Right lung (tissue), 10 donors: ENCODE results near the gene PALM. TPM values are rescaled to one million over a fixed set of nuclear protein-coding genes. Genes with fewer than 3 reads are reported as not detected.
A peak's percentile ranks its signal among the peaks of the same experiment; 100 is the strongest.
"Not testable (repeated sequence)": the region's sequence is repeated elsewhere in the genome, so short reads cannot be mapped to it uniquely, and the experiment has no call there.

Experiments
- DNase-seq, 2 donors: peaks; one replicate each; pipeline ENCODE4 v3.0.0-alpha.2; 2013
- long read RNA-seq, 8 donors: transcript quantifications; one replicate each; lab custom pipeline, GENCODE V29; 2026
- polyA plus RNA-seq, 5 donors: library from polyadenylated mRNA; unstranded; fragments of 120-200 nt; gene quantifications; one replicate each; pipeline versions ENCODE4 v1.2.1 to v1.2.3, GENCODE V29; 2013; ENCODE audit warnings: inconsistent platforms in 1 of 5, low replicate concordance in 1 of 5; ENCODE audit not compliant: insufficient read length in 5 of 5, insufficient read depth in 1 of 5

Gene PALM, protein sequence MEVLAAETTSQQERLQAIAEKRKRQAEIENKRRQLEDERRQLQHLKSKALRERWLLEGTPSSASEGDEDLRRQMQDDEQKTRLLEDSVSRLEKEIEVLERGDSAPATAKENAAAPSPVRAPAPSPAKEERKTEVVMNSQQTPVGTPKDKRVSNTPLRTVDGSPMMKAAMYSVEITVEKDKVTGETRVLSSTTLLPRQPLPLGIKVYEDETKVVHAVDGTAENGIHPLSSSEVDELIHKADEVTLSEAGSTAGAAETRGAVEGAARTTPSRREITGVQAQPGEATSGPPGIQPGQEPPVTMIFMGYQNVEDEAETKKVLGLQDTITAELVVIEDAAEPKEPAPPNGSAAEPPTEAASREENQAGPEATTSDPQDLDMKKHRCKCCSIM
- polyA plus RNA-seq: 10 to 100 TPM; 32.5 to 62.8 (median 43.2) TPM
- long read RNA-seq, donor 1, transcript PALM-202 (9 exons, 2,725 nt): major isoform, 15 of 24 reads
- long read RNA-seq, donor 1, partial matches to known transcripts: 6 of 24 reads
- long read RNA-seq, donor 1, other reads (novel, unspliced or antisense): 0 of 24 reads
- long read RNA-seq, donor 2, transcript PALM-202 (9 exons, 2,725 nt): major isoform, 6 of 8 reads
- long read RNA-seq, donor 2, partial matches to known transcripts: 0 of 8 reads
- long read RNA-seq, donor 2, other reads (novel, unspliced or antisense): 0 of 8 reads
- long read RNA-seq, donor 3, partial matches to known transcripts: 0 of 7 reads
- long read RNA-seq, donor 3, other reads (novel, unspliced or antisense): 0 of 7 reads
- long read RNA-seq, donor 4, partial matches to known transcripts: 0 of 7 reads
- long read RNA-seq, donor 4, other reads (novel, unspliced or antisense): 0 of 7 reads
- long read RNA-seq, donor 5, transcript PALM-202 (9 exons, 2,725 nt): major isoform, 8 of 14 reads
- long read RNA-seq, donor 5, partial matches to known transcripts: 0 of 14 reads
- long read RNA-seq, donor 5, other reads (novel, unspliced or antisense): 5 of 14 reads
- long read RNA-seq, donor 6, transcript PALM-201 (8 exons, 2,755 nt): major isoform, 6 of 12 reads
- long read RNA-seq, donor 6, transcript PALM-202 (9 exons, 2,725 nt): major isoform, 6 of 12 reads
- long read RNA-seq, donor 6, partial matches to known transcripts: 0 of 12 reads
- long read RNA-seq, donor 6, other reads (novel, unspliced or antisense): 0 of 12 reads
- long read RNA-seq, donor 7, transcript PALM-202 (9 exons, 2,725 nt): major isoform, 11 of 14 reads
- long read RNA-seq, donor 7, partial matches to known transcripts: 0 of 14 reads
- long read RNA-seq, donor 7, other reads (novel, unspliced or antisense): 0 of 14 reads
- long read RNA-seq, donor 8, partial matches to known transcripts: 0 of 5 reads
- long read RNA-seq, donor 8, other reads (novel, unspliced or antisense): 0 of 5 reads

DNA sequence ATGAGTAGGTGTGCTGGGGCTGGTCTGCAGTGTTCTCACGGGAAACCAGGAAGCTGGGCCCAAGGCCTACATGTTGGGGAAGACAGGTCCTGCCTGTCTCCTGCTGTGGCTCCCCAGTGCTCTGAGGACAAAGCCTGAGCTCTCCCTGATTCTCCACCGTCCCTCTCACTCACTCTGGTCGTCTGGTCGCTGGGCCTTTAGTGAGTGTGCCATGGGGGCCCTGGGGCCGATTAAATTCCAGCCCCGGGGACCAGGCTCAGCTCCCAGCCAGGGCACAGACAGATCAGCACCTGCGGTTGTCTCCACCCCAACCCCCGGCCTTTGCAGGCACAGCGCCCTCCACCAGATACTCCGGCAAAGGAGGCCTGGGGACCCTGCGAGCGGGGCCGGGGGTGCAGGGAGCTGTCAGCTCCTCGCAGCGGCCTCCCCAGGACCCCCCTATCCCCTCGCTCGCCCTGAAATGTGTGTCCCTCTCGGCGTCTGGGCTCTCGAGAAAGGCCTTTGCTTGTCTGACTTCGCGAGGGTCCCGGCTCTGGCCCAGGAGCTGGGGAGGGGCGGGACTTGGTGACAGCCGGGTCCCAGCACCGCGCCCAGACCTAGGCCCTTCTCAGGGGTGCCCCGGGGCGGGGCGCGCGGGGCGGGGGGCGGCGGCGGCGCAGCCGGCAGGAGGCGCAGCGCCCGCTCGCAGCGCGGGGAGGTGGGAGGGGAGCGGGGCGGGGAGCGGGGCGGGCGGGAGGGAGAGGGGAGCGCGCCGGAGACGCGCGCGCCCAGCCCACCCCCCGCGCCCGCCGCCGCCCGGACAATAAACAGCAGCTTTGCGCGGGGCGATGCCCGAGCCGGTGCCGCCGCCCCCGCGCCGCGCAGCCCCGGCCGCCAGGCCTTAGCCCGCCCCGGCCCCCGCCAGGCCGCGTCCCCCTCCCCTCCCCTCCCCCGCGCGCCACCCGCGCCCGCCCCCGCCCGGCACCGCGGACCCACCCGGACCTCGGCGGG is at the start of gene PALM:
Gene PALM, plus strand, starts transcription at position 782 of the 990 bp plus-strand sequence. CDS start 212 bp downstream, outside the sequence.
- no peak for DNase-seq

DNA sequence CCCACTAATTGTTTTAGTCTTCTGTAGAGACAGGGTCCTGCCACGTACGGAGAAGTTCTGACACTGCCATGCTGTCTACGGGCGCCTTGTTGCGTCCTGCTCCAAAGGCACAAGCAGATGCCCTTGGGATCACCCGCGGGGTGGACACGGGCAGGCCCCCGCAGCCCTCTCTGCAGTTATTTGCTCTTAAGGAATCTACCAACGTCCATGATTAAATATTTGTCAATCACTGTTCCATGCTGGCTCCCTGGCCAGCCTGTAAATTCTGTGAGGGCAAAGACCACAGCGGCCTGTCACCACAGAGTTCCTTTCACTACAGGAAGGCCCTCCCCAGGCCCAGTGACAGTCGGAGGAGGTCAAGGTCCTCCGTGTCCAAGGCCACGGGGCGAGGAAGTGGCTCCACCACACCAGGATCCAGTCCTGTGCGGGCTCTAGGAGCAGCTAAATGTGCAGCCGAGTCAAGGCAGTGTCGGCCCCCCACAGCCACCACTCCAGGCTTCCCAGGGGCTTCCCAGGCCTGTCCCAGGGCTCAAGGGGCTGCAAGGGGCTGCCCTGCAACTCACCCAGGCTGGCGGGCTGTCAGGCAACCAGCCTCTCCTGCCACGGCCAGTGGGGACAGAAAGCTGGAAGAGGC is 47.8 kb upstream of the PALM start:
- DNase-seq: no peak

DNA sequence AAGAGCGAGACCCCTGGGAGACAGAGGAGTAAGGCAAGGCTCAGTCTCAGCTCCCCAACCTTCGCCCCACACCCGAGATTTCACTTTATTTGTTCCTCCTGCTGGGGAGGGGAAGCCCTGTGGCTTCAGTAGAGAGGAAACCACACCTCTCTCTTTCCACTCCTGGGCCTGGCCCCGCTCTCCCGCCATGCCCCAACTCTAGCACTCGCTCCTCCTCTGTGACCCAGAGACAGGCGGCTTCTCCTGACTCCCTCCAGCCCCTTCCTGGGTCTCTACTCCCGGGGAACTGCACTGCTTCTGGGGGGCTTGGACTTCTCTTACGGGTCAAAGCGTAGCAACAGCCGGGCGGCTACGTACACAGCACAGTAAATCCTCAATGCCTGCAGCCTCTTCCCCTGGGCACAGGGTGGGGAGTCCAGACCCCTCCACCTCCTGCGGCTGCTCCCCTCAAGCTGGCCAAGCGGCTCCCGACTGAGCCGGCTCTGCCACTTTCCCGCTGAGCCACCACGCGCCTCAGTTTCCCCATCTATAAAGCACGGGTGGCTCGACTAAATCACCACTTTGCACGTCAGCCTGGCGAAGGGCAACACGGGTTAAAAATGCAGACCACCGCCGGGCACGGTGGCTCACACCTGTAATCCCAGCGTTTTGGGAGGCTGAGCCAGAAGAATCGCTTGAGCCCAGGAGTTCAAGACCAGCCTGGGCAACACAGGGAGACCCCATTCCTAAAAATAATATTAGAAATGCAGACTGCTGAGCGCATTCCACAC is 47.1 kb upstream of the PALM start:
- no peak for DNase-seq

DNA sequence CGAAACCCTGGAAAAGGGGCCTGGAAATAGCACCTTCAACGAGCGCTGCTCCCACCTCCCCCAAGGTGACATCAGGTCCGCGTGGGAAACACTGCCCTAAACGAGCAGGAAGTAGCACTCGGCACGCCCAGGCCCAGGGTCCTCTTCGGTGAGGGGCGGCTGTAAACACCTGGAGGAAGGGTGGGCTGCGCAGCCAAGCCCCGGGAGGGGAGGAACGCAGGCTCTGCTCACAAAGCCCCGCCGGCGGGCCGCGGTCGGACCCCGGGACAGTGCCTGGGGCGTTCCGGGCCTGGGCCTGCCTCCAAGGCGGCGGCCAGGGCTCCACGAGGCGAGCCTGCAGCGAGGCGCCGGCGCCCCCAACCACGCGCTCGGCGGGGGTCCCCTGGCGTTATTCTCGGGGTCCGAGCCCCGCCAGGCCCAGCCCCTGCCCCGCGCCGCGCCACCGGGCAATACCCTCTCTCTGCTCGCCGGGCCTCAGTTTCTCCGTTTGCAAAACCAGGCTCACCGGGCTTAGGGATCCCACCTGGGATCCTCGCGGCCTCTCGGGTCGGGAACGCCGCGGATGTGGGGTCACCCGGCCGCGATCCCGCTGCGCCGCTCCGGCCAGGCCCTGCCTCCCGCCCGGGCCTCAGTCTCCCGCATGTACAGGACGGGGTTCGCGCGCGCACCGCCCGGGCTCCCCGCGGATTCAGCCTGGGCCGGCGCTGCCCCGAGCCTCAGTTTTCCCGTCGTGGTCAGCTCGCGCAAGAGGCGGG is 46.4 kb upstream of the PALM start:
- DNase-seq: no peak

DNA sequence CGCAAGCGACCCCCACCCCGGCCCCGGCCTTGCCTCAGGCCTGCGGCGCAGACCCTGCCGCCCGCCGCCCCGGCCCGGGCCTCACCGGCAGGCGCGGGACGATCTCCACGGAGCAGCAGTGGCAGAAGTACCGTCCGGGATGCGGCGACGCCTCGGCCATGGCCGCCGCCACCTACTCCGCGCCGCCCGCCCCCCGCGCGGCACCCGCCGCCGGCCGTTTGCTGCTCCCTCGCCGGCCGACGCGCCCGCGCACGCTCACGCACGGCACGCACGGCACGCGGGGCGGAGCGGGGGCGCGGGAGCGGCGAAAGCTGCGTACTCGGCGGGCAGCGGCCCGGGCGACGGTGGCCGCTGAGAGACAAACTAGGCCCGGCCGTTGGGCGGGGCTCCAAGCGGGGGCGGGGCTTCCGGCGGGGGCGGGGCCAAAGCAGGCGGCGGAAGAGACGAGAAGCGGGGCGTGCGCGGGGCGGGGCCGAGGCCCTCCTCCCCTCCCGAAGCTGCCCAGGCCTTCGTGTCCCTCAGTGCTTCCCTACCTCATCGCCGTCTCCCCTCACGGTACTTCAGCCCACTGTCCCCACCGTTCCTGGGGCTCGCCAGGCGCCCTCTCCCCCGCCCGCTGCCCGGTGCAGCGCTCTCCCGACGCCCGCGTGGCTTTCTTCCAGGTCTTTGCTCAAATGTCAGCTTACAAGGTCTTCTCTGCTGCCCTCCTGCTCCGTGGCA is 45.6 kb upstream of the PALM start, which contains the start of gene RNF126:
Gene RNF126, minus strand, starts transcription at position 253 of the 720 bp plus-strand sequence. Its CDS starts 93 bp downstream, at position 160.
- DNase-seq: peak; percentile 87 to 89

DNA sequence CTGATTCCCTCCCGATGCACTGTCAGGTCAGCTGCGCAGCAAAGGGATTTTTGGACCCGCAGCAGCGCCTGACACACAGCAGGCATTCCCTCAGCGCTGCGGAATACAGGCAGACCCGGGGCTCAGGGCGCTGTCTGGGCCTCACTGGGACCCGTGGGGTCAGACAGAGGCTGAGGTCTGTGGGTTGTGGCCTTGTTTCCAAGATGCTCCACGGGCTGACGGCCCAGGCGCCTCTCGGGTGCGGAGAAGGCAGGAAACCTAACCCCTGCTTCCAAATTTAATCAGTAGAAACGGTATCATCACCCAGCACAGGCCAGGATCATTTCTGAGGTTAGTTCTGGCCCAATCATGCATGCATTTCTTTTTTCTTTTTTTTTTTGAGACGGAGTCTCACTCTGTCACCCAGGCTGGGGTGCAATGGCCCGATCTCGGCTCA is 45.0 kb upstream of the PALM start:
- no peak for DNase-seq

DNA sequence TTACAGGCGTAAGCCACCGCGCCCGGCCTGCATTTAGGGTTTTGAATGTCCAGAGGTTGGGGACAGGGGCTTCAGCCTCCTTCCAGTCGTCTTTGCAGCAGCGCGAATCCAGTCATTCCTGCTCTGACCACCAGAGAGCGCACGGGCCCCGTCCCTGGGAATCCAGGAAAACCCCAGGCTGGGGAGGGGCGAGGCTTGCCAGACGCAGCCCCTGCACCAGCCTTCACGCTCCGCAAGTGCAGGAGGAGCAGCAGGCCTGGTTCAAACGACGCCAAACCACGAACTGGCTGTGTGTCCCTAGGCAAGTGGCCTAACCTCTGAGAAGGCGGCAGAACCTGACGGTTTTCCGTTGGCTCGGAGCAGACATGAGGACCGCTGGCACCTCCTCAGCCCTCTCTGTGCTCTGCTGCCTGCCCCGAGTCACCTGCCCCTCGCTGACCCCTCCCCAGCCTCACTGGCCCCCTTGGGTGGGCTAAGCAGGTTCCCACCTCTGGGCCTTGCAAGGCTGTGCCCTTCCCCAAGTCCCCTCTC is 43.8 kb upstream of the PALM start:
- peak; percentile 69 to 81 for DNase-seq

DNA sequence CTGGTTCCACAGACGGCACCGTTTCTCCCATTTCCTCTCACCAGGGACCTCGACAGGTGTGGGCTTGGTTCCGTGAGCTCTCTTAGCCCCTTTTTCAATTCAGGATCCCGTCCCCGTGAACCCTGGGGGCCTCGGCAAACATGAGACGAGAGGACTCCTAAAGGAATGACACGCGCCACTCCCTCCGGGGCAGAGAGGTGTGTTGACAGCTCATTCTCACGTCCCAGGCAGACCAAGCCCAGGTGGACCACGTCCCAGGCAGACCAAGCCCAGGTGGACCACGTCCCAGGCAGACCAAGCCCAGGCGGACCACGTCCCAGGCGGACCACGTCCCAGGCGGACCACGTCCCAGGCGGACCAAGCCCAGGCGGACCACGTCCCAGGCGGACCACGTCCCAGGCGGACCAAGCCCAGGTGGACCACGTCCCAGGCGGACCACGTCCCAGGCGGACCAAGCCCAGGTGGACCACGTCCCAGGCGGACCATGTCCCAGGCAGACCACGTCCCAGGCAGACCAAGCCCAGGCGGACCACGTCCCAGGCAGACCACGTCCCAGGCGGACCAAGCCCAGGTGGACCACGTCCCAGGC is 41.7 kb upstream of the PALM start:
- DNase-seq: not testable (repeated sequence)

DNA sequence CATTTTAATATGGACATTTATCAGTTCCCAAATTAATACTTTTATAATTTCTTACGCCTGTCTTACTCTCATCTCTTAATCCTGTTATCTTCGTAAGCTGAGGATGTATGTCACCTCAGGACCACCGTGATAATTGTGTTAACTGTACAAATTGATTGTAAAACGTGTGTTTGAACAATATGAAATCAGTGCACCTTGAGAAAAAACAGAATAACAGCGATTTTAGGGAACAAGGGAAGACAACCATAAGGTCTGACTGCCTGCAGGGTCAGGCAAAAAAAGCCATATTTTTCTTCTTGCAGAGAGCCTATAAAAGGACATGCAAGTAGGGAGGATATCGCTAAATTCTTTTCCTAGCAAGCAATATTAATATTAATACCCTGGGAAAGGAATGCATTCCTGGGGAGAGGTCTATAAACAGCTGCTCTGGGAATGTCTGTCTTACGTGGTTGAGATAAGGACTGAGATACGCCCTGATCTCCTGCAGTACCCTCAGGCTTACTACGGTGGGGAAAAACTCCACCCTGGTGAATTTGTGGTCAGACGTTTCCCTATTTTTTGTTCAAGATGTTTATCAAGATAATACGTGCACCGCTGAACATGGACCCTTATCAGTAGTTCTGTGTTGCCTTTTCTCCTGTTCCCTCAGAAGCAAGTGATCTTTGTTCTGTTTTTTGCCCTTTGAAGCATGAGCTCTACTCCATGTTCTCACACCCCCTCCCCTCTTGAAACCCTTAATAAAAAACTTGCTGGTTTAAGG is 39.9 kb upstream of the PALM start:
- not testable (repeated sequence) for DNase-seq

DNA sequence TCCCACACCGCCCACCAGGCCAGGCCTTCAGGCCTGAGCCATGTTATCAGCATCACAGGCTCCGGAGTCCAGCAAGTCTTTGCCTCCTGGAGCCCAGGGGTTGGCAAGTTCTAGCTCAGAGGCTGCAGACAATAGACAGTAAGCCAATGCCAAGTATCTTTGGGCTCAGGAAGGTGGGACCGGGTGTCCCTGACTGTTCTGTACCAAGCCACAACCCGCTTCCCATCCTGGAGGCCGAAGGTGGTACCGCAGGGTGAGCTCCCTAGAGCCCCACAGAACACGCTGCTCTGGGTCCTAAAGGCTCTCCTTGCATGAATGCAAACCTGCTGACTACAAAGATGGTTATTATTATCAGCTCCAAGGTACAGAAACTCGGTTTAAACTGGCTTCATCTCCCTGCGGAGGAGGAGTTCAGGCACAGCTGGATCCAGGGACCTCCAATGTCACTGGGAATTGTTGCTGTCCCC is 38.1 kb upstream of the PALM start:
- DNase-seq: no peak

DNA sequence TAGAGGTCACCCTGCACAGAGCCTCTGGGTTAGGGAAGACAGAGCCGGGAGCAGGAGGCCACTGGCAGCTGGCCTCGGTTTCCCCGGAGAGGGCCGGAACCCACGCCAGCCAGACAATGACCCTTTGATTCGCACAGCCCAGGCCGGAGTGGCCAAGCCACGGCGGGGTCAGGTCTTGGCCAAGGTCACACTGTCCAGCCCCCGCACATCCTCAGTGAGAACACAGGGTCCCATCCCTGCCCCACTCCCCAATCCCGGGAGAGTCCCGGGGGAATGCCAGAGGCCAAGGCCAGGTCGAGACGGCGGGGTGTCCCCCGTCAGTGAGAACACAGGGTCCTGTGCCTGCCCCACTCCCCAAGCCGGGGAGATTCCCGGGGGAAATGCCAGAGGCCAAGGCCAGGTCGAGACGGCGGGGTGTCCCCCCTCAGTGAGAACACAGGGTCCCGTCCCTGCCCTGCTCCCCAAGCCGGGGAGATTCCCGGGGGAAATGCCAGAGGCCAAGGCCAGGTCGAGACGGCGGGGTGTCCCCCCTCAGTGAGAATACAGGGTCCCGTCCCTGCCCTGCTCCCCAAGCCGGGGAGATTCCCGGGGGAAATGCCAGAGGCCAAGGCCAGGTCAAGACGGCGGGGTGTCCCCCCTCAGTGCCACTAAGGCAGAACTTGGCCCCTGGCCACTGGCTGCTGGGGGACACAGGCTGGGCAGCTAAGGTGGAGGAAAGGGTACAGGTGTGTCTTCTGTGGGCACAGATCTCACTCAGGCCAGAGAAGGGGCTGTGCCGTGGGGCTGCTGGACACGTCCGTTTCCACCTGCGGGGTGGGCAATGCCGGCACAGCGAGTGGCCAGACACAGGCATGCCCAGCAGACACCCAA is 34.2 kb upstream of the PALM start:
- no peak for DNase-seq

DNA sequence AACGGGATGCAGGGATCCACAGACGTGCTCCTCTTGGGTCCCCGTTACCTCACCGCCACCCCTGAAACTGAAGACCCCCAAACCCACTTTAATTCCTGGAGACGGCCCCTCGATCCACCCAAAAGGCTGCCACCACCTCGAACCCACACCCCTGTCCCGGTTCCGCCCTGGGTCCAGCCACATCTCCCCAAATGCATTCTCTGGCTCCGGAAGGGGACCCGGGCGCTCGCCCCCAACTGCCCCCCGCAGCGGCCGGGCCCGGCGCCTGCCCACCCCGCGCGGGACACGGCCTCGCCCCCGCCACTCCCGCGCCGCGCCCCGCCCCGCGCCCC is 32.8 kb upstream of the PALM start:
- DNase-seq: no peak

DNA sequence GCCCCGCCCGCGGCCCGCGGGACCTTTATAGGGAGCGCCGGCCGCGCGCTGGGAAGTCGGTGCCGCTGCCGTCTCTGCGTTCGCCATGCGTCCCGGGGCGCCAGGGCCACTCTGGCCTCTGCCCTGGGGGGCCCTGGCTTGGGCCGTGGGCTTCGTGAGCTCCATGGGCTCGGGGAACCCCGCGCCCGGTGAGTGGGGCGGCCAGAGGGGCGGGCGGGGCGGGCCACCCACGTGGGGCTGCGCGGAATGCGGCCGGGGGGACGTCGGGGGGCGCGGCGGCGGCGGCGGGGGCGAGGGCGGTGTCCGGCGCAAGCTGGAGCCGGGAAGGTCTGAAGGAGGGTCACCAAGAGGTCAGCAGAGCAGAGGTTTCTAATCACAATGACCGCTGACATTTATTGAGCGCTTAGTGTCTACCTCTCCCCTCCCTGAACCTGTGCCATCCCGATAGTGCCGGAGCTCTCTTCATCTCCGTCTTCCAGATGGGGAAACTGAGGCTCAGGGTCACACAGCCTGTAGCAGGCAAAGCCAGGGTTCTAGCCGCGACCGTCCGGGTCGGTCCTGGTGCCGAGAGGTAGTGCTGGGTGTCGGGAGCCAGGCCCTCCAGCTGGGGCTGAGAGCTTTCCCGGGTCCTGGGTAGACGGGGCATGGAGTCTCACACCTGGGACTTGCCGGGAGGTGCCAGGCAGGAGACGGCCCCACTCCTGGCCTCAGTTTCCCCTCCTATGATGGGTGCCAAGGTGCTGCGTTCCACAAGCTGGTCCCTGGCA is 32.2 kb upstream of the PALM start, which contains the start of gene FSTL3:
Gene FSTL3, plus strand, starts transcription at position 54 of the 767 bp plus-strand sequence. Its CDS starts 32 bp downstream, at position 86.
- DNase-seq: no peak

DNA sequence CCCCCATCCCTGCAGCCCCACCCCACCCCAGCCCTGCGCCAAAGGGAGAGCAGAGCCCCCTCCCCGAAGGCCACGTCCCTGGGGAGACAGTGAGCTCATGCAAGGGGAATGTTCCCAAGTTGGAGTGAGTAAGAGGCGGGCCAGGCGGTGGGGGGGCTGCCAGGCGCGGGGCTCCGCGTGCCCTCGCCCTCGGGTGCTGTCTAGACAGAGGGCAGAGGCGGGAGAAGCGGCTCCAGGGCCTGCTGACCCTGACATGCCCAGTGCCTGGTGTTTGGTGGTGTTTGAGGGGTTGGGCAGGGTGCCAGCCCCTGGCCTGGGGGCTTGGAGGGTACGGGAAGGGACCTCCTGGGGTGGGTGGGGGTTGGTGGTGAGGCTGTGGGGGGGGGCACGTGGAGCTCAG is 31.5 kb upstream of the PALM start:
- DNase-seq: no peak
